Fibroblast of lung (primary cell): ENCODE measurements around the gene MANEA.

Experiments
- EZH2 ChIP-seq: IDR thresholded peaks from 2 replicates; pipeline ENCODE4 v1.5.1; 2012; ENCODE audit warnings: low read length, control low read depth, mild to moderate bottlenecking; ENCODE audit errors: missing control alignments
- TF ChIP-seq, protein P1 (sequence below), 2 donors: IDR thresholded peaks in 1 of 2; conservative IDR thresholded peaks in 1 of 2; 1 replicate in 1 of 2; 2 replicates in 1 of 2; pipeline ENCODE4 v1.5.1; 2011 to 2012; ENCODE audit warnings: low read length in 2 of 2, control low read depth in 1 of 2, inconsistent platforms in 1 of 2, low read depth in 1 of 2, mild to moderate bottlenecking in 1 of 2

DNA sequence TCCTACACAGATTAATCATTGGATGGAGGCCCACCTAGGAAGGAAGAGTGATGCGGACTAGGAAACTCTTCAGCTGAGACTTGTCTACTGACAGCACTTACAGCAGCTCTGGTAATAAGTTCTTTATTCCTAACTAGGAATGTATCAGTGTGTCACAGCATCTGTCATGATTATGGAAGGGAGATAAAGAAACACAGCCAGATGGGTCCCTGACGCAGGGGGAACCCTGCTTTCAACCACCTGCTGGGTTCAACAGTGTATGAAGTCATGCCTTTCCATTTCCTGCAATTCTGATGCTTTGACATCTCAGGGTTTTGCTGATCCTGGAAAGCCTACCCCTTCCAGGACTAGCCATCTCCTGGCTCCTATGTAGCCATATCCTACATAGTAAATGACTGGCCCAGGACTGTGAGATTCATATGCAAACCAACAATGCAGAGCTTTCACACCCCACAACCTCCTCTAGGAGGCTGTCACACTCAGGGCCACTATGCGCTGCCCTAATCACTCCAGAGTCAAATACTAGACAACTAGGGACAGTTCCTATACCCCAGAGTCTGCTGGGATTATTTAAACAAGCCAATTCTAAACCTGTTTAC is 29.0 kb upstream of the MANEA start:
- TF ChIP-seq, protein P1, sequence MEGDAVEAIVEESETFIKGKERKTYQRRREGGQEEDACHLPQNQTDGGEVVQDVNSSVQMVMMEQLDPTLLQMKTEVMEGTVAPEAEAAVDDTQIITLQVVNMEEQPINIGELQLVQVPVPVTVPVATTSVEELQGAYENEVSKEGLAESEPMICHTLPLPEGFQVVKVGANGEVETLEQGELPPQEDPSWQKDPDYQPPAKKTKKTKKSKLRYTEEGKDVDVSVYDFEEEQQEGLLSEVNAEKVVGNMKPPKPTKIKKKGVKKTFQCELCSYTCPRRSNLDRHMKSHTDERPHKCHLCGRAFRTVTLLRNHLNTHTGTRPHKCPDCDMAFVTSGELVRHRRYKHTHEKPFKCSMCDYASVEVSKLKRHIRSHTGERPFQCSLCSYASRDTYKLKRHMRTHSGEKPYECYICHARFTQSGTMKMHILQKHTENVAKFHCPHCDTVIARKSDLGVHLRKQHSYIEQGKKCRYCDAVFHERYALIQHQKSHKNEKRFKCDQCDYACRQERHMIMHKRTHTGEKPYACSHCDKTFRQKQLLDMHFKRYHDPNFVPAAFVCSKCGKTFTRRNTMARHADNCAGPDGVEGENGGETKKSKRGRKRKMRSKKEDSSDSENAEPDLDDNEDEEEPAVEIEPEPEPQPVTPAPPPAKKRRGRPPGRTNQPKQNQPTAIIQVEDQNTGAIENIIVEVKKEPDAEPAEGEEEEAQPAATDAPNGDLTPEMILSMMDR (conservative IDR thresholded peaks at IDR 0.05 in 1 of 2, IDR thresholded peaks at IDR 0.05 in 1 of 2; ENCODE audit: low read depth in 1 of 2, low read length in 2 of 2), result no peak
- TF ChIP-seq EZH2, result no peak
